ENCODE data around the gene ABLIM1. TPM values are rescaled to one million over a fixed set of nuclear protein-coding genes. Genes with fewer than 3 reads are reported as not detected.

ABLIM1 gene
- total RNA-seq, 1 experiment from 2014 or later, result 62.1 TPM

- TF ChIP-seq IRF2 (CRISPR knock-in tag; IDR thresholded peaks at IDR 0.05; ENCODE audit: borderline replicate concordance, low read depth) (no peak), E2F1 (CRISPR knock-in tag; IDR thresholded peaks at IDR 0.05) (no peak)
These were observed 25.0 kb downstream of the ABLIM1 start (continued) for GRCh38 chr10:114632869-114633715.

- ATAC-seq (peak; percentile 87), DNase-seq (ENCODE audit: low spot score) (peak; percentile 57)
- peak overlapping the region; percentile 82 for H3K4me3 Mint-ChIP-seq
- no peaks in the 10 kb centered on the region for H3K36me3 Mint-ChIP-seq
- POLR2A ChIA-PET, result no interaction called here
- no peaks in the 10 kb centered on the region for H3K9me3 Mint-ChIP-seq
- H3K4me1 Mint-ChIP-seq, result peaks cover 33% of the 10 kb centered on the region
- CTCF ChIA-PET, result interaction anchor here (0.9 to 2.0 kb wide), 7 partner anchors 8 to 328 kb away, joined by 3 to 7 read pairs (median 5); partner anchors contain the start of gene FHIP2A
- no peak overlapping the region for H3K27ac Mint-ChIP-seq
- TF ChIP-seq FOXP1 (CRISPR knock-in tag; IDR thresholded peaks at IDR 0.05; ENCODE audit: borderline replicate concordance), result 0 out of 2 replicates have a peak, but pooled peaks have one; percentile 40
- TF ChIP-seq, protein P1, sequence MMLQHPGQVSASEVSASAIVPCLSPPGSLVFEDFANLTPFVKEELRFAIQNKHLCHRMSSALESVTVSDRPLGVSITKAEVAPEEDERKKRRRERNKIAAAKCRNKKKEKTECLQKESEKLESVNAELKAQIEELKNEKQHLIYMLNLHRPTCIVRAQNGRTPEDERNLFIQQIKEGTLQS (CRISPR knock-in tag; conservative IDR thresholded peaks at IDR 0.05), result no peak
- TF ChIP-seq GABPB1 (CRISPR knock-in tag; IDR thresholded peaks at IDR 0.05), result 0 out of 2 replicates have a peak, but pooled peaks have one; percentile 9
- TF ChIP-seq SP1 (CRISPR knock-in tag; conservative IDR thresholded peaks at IDR 0.05), result 0 out of 2 replicates have a peak, but pooled peaks have one; percentile 29
- TF ChIP-seq, protein P2, sequence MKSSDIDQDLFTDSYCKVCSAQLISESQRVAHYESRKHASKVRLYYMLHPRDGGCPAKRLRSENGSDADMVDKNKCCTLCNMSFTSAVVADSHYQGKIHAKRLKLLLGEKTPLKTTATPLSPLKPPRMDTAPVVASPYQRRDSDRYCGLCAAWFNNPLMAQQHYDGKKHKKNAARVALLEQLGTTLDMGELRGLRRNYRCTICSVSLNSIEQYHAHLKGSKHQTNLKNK (CRISPR knock-in tag; IDR thresholded peaks at IDR 0.05), result no peak
- H3K27me3 Mint-ChIP-seq (ENCODE audit: low read depth), result peaks cover 37% of the 10 kb centered on the region
These were observed 26.2 kb downstream of the ABLIM1 start for GRCh38 chr10:114631666-114632417.

- Mint-ChIP-seq H3K4me3 (peak overlapping the region; percentile 82), H3K4me1 (peaks cover 33% of the 10 kb centered on the region), H3K27me3 (ENCODE audit: low read depth) (peaks cover 37% of the 10 kb centered on the region), H3K27ac (no peak overlapping the region), H3K9me3 (no peaks in the 10 kb centered on the region), H3K36me3 (no peaks in the 10 kb centered on the region)
- ChIA-PET POLR2A (no interaction called here), CTCF (interaction anchor here (1.1 to 2.0 kb wide), 3 partner anchors 63 to 327 kb away, joined by 5 to 7 read pairs (median 6); partner anchors contain the start of gene FHIP2A)
- ATAC-seq, result no peak
- no peak for DNase-seq (ENCODE audit: low spot score)
- TF ChIP-seq, protein P3, sequence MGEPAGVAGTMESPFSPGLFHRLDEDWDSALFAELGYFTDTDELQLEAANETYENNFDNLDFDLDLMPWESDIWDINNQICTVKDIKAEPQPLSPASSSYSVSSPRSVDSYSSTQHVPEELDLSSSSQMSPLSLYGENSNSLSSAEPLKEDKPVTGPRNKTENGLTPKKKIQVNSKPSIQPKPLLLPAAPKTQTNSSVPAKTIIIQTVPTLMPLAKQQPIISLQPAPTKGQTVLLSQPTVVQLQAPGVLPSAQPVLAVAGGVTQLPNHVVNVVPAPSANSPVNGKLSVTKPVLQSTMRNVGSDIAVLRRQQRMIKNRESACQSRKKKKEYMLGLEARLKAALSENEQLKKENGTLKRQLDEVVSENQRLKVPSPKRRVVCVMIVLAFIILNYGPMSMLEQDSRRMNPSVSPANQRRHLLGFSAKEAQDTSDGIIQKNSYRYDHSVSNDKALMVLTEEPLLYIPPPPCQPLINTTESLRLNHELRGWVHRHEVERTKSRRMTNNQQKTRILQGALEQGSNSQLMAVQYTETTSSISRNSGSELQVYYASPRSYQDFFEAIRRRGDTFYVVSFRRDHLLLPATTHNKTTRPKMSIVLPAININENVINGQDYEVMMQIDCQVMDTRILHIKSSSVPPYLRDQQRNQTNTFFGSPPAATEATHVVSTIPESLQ (CRISPR knock-in tag; IDR thresholded peaks at IDR 0.05), result no peak
- no peak for TF ChIP-seq FOXP4 (CRISPR knock-in tag; IDR thresholded peaks at IDR 0.05)
- TF ChIP-seq, protein P4, sequence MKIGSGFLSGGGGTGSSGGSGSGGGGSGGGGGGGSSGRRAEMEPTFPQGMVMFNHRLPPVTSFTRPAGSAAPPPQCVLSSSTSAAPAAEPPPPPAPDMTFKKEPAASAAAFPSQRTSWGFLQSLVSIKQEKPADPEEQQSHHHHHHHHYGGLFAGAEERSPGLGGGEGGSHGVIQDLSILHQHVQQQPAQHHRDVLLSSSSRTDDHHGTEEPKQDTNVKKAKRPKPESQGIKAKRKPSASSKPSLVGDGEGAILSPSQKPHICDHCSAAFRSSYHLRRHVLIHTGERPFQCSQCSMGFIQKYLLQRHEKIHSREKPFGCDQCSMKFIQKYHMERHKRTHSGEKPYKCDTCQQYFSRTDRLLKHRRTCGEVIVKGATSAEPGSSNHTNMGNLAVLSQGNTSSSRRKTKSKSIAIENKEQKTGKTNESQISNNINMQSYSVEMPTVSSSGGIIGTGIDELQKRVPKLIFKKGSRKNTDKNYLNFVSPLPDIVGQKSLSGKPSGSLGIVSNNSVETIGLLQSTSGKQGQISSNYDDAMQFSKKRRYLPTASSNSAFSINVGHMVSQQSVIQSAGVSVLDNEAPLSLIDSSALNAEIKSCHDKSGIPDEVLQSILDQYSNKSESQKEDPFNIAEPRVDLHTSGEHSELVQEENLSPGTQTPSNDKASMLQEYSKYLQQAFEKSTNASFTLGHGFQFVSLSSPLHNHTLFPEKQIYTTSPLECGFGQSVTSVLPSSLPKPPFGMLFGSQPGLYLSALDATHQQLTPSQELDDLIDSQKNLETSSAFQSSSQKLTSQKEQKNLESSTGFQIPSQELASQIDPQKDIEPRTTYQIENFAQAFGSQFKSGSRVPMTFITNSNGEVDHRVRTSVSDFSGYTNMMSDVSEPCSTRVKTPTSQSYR (CRISPR knock-in tag; IDR thresholded peaks at IDR 0.05), result no peak
- TF ChIP-seq TCF7 (CRISPR knock-in tag; IDR thresholded peaks at IDR 0.05; ENCODE audit: low read depth), result no peak
- TF ChIP-seq ZBTB43 (CRISPR knock-in tag; IDR thresholded peaks at IDR 0.05), result no peak
- no peak for TF ChIP-seq ZNF317 (CRISPR knock-in tag; IDR thresholded peaks at IDR 0.05; ENCODE audit: borderline replicate concordance, low read depth)
- no peak for TF ChIP-seq PRRX2 (CRISPR knock-in tag; IDR thresholded peaks at IDR 0.05)
- TF ChIP-seq ATF2 (CRISPR knock-in tag; IDR thresholded peaks at IDR 0.05; ENCODE audit: borderline replicate concordance, low read depth), result no peak
- no peak for TF ChIP-seq GRHL2 (CRISPR knock-in tag; IDR thresholded peaks at IDR 0.05; ENCODE audit: insufficient replicate concordance, severe bottlenecking)
- TF ChIP-seq EMX1 (CRISPR knock-in tag; IDR thresholded peaks at IDR 0.05), result no peak
These were observed 26.9 kb downstream of the ABLIM1 start for GRCh38 chr10:114631090-114631665.
